Breast epithelium (tissue), 3 donors: Measurements from ENCODE around the gene USO1.

ENCODE experiments used
- POLR2A ChIP-seq: fragments of 450-650 bp; IDR thresholded peaks from one replicate; pipeline ENCODE4 v1.6.1; 2016; ENCODE audit warnings: antibody characterized with exemption, mild to moderate bottlenecking, moderate library complexity
- TF ChIP-seq, protein P1 (sequence below), 3 donors: fragments of 450-650 bp; IDR thresholded peaks; one replicate each; pipeline ENCODE4 v1.5.1; 2016 to 2017; ENCODE audit warnings: antibody characterized with exemption in 3 of 3, mild to moderate bottlenecking in 3 of 3, moderate library complexity in 3 of 3

DNA sequence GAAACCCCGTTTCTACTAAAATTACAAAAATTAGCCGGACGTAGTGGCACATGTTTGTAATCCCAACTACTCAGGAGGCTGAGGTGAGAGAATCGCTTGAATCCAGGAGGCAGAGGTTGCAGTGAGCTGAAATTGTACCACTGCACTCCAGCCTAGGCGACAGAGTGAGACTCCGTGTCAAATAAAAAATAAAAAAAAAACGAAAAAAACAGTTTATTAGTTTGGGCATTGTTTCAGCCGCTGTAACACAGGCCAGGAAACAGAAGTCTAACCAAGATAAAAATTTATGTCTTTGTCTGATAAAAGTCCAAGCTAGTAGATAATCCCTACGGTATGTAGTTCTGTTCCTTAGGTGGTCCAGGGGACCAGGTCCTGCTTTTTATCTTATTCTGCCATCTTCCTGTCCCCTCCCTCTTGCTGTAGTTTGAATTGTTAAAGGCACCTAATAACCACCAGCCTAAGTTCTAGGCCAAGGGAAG is 21.4 kb downstream of the USO1 start:
- TF ChIP-seq, protein P1, sequence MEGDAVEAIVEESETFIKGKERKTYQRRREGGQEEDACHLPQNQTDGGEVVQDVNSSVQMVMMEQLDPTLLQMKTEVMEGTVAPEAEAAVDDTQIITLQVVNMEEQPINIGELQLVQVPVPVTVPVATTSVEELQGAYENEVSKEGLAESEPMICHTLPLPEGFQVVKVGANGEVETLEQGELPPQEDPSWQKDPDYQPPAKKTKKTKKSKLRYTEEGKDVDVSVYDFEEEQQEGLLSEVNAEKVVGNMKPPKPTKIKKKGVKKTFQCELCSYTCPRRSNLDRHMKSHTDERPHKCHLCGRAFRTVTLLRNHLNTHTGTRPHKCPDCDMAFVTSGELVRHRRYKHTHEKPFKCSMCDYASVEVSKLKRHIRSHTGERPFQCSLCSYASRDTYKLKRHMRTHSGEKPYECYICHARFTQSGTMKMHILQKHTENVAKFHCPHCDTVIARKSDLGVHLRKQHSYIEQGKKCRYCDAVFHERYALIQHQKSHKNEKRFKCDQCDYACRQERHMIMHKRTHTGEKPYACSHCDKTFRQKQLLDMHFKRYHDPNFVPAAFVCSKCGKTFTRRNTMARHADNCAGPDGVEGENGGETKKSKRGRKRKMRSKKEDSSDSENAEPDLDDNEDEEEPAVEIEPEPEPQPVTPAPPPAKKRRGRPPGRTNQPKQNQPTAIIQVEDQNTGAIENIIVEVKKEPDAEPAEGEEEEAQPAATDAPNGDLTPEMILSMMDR (IDR thresholded peaks at IDR 0.05) = no peak
- no peak for TF ChIP-seq POLR2A
